22Rv1 (cell line): ENCODE data around the gene PERM1.
A peak's percentile ranks its signal among the peaks of the same experiment; 100 is the strongest.
"Not testable (repeated sequence)": the region's sequence is repeated elsewhere in the genome, so short reads cannot be mapped to it uniquely, and the experiment has no call there.

Experiments used
- H3K27ac ChIP-seq: fragments of 450-650 bp; 2 replicates; pipeline ENCODE4 v1.5.1; 2017
- ZFX ChIP-seq: fragments of 450-650 bp; IDR thresholded peaks from 2 replicates; pipeline ENCODE4 v1.6.1; 2017; ENCODE audit warnings: antibody characterized with exemption, borderline replicate concordance
- TF ChIP-seq, protein P1 (sequence below): fragments of 450-650 bp; IDR thresholded peaks from 2 replicates; pipeline ENCODE4 v1.5.1; 2017; ENCODE audit warnings: mild to moderate bottlenecking

The PERM1 gene

DNA sequence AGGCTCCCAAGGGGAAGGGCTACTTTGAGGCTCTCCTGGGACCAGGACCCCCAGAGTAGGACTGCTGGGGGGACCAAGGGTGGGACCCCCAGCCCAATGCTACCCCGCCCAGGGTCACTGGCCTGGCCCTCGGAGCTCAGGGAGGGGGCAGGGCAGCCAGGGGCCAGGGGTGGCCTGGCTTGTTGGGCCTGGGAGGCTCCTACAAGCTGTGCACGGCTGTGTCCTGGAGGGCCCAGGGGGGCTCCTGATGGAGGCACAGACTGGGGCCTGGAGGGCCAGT lies 15.8 kb upstream of the PERM1 start:
- no peak for TF ChIP-seq ZFX
- TF ChIP-seq, protein P1, sequence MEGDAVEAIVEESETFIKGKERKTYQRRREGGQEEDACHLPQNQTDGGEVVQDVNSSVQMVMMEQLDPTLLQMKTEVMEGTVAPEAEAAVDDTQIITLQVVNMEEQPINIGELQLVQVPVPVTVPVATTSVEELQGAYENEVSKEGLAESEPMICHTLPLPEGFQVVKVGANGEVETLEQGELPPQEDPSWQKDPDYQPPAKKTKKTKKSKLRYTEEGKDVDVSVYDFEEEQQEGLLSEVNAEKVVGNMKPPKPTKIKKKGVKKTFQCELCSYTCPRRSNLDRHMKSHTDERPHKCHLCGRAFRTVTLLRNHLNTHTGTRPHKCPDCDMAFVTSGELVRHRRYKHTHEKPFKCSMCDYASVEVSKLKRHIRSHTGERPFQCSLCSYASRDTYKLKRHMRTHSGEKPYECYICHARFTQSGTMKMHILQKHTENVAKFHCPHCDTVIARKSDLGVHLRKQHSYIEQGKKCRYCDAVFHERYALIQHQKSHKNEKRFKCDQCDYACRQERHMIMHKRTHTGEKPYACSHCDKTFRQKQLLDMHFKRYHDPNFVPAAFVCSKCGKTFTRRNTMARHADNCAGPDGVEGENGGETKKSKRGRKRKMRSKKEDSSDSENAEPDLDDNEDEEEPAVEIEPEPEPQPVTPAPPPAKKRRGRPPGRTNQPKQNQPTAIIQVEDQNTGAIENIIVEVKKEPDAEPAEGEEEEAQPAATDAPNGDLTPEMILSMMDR = no peak
- peak overlapping the region; percentile 99 for H3K27ac ChIP-seq

DNA sequence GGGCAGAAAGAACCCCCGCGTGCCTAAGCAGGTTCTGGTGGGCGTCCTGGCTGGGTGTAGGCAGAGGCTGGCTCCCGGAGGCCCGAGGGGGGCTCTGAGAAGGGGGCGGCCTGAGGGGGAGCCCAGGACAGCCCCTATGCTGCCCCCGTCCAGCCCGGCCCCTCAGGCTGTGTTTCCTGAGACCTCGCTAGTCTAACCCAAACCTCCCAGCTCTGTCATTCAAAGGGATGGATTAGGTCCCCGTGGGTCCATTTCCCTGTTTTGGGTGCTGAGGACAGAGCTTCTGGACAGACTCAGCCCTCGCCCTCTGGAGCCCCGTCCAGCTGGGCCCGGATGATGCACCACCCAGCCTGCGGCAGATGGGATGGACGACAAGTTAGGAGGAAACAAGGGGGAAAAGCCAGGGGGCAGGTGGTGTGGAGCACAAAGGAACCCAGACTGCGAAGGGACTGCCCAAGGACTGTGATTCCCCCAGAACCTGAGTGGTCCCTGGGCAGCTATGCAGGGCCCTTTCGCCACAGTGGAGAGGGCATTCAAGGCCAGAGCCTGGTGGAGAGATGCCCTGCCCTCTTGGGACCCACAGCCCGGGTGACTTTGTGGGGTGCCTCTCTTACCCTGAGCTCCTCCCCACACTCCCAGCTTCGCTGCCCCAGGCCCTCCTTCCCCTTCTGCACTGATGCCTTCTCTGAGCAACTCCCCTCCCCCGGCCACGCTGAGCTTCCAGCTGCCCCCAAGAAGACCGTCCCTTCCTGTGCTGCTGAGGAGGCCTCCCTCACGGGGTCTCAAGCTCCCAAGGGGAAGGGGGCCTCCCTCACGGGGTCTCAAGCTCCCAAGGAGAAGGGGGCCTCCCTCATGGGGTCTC lies 15.2 kb upstream of the PERM1 start:
- no peak for TF ChIP-seq ZFX
- TF ChIP-seq, protein P1 = no peak
- H3K27ac ChIP-seq = peak overlapping the region; percentile 99

DNA sequence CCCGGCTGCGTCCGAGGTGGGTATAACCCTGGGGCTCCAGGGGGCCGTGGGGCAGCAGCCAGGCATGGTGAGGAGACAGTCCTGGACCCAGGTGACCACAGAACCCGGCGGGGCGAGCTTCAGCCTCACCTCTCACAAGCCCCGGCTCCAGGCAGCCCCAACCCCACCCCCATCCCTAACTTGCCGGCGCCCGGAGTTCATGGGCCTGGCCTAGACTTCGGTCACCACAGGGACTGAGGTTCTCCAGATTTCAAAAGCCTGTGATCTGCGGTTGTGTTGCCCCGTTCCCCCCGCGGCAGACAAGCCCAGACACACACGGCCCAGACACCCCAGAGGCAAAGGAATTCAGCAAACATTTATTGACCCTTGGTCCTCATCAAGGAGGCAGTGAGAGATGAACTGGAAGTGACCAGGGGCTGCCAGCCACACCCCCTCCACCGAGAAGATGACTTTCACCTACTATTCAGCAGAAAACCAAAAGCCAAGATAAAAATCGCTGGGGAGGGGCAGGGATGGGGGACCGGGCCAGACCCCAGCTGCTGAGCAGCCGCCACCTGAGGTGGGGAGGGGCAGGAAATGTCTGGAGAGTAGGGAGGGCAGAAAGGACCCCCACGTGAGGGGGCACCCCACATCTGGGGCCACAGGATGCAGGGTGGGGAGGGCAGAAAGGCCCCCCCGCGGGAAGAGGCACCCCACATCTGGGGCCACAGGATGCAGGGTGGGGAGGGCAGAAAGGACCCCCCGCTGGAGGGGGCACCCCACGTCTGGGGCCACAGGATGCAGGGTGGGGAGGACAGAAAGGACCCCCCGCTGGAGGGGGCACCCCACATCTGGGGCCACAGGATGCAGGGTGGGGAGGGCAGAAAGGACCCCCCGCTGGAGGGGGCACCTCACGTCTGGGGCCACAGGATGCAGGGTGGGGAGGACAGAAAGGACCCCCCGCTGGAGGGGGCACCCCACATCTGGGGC lies 14.1 kb upstream of the PERM1 start:
- 0 out of 2 replicates have a peak overlapping the region, but pooled peaks have one; percentile 29 for H3K27ac ChIP-seq
- TF ChIP-seq, protein P1 = no peak
- no peak for TF ChIP-seq ZFX

DNA sequence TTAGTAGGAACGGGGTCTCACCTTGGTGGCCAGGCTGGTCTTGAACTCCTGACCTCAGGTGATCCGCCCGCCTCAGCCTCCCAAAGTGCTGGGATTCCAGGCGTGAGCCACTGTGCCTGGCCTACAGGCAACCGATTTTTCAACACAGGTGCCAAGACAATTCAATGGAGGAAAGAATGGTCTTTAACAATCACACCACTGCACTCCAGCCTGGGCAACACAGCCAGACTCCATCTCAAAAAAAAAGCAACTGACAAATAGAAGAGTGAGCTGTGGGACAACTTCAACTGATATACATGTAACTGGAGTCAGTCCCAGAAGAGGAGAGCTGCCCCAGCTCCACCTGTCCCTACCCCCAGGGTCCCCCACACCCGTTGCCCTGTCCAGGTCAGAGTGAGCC lies 12.7 kb upstream of the PERM1 start:
- not testable (repeated sequence) for H3K27ac ChIP-seq

DNA sequence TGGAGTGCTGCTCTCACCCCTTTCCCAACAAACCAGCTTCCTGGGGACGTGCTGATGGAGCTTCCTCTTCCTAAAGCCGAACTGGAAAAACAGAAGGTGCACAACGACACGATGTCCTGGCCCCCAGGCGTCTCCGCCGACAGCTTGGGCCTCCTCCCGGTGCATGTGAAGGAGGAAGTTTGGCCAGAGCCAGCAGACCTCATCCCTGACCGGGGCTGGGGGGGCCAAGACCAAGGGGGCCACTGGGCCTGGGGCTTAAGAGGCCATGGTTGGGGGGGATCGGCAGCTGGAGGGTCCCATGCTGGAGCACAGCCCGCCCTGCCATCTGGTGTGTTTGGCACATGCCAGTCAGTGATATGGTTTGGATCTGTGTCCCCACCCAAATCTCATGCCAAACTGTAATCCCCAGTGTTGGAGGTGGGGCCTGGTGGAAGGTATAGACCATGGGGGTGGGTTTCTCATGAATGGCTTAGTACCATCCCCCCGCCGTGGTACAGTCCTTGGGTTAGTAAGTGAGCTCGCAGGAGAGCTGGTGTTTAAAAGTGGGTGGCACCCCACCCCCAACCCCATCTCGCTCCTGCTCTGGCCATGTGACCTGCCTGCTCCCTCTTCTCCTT lies 11.6 kb upstream of the PERM1 start:
- TF ChIP-seq, protein P1 = no peak
- no peak for TF ChIP-seq ZFX
- no peak overlapping the region for H3K27ac ChIP-seq

DNA sequence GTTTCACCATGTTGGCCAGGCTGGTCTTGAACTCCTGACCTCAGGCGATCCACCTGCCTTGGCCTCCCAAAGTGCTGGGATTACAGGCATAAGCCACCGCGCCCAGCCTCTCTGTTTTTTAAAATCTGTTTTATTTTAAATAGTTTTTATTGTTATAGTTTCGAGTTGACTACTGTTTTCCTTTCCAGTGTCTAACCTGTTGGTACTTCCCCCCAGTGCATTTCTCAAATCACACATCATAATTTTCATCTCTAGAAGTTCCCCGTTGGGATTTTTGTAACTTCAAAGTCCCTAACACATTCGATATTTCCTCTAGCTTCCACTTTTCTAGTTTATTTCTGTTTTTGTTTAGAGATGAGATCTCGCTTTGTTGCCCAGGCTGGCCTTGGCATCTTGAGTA lies 10.5 kb upstream of the PERM1 start:
- H3K27ac ChIP-seq = no peak overlapping the region
- no peak for TF ChIP-seq ZFX
- TF ChIP-seq, protein P1 = no peak

DNA sequence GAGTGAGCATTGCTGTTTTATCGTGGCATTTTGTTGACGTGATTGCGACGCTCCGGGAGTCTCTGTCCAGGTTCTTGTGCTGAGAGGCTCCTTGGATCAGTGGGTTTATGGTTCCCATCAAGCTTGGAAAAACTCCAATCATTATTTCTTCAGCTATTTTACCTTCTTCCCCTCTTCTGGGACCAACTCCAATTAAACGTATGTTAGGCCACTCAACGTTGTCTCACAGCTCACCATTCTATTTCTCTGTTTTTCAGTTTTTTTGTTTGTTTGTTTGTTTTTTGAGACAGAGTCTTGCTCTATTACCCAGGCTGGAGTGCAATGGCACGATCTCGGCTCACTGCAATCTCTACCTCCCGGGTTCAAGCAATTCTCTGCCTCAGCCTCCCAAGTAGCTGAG lies 10.0 kb upstream of the PERM1 start:
- TF ChIP-seq ZFX = no peak
- TF ChIP-seq, protein P1 = no peak

DNA sequence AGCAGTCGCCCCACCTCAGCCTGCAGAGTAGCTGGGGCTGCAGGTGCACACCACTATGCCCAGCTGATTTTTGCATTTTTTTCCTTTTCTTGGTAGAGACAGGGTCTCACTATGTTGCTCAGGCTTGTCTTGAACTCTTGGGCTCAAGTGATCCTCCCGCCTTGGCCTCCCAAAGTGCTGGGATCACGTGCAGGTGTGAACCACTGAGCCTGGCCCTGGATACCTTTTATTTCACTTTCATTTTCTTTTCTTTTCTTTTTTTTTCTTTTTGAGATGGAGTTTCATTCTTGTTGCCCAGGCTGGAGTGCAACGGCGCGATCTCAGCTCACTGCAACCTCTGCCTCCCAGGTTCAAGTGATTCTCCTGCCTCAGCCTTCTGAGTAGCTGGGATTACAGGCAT lies 9.4 kb upstream of the PERM1 start:
- not testable (repeated sequence) for H3K27ac ChIP-seq

More for the DNA sequence above, 10.0 kb upstream of the PERM1 start:
- H3K27ac ChIP-seq = no peak overlapping the region

DNA sequence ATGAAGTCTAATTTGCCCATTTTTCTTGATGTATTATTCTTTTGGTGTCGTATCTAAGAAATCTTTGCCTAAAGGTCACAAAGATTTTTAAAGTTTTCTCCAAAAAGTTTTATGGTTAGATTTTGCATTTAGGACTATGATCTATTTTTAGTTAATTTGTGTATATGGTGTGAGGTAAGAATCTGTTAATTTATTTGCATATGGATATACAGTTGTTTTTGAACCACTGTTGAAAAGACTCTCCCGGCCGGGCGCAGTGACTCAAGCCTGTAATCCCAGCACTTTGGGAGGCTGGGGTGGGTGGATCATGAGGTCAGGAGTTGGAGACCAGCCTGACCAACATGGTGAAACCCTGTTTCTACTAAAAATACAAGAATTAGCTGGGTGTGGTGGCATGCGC lies 6.2 kb upstream of the PERM1 start:
- not testable (repeated sequence) for H3K27ac ChIP-seq
